Raji (cell line): ENCODE data around the gene C1orf232.

Experiments
- POLR2A ChIP-seq: IDR thresholded peaks from 2 replicates; pipeline ENCODE4 v1.6.1; 2011; ENCODE audit warnings: low read depth, low read length, control low read depth; ENCODE audit not compliant: insufficient read depth

C1orf232 gene

DNA sequence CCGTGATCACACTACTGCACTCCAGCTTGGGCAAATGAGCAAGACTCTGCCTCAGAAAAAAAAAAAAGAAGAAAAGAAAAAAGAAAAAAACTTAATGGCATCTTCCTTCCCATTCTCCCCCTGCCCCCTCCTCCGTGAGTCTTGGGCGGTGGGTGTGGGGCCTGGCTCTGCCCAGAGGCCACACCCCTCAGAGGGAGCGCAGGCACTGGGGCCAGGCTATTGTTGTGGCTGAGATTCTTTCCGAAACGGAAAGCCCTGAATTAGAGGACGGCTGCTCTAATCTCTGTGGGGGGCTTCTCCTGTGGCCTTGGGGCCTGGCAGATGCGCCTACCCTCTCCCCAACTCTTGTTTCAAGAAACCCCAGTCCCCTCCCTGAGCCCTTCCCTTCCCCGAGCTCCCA, 14.0 kb downstream of the C1orf232 start:
- no peak for TF ChIP-seq POLR2A

DNA sequence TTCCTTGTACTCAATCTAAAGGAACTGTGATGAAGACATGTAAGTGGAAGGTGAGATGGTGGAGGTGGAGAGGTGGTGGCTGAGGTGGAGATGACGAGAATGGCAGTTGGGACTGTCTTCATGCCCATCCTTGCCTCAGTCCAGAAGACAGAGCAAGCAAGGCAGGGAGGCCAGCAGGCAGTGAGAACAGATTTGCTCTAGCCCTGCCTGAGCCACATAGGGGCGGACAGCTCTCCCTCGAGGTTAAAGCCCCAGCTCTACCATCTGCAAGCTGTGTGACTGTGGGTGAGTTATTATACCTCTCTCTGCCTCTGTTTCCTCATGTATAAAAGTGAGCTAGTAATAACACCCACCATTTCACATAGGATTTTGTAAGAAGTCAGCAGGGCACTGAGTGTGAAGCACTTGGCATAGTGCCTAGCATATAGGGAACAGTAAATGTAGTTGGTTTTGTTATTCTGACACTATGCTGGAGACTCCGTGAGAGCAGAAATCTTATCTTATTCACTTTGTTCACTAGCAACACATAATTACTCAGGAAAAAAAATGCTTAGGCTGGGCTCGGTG, 14.7 kb downstream of the C1orf232 start:
- no peak for TF ChIP-seq POLR2A

DNA sequence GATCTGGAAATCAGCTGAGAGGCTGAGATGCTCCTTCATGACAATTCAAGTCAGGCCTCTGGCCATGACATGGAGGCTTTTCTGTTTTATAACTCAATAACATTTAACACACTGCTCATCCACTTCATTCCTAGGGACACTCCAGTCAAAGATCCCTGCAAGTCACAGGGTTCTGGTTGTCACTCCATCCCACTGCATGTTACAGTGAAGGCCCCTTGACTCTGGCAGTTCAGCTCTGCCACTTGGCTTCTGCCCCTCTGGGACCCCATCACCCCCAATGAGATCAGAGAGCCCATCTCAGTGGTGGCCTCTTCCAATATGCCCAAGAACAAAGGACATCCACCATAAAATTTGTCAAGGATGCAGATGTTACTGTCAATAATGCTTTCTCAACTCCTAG, 19.9 kb downstream of the C1orf232 start:
- TF ChIP-seq POLR2A = no peak

DNA sequence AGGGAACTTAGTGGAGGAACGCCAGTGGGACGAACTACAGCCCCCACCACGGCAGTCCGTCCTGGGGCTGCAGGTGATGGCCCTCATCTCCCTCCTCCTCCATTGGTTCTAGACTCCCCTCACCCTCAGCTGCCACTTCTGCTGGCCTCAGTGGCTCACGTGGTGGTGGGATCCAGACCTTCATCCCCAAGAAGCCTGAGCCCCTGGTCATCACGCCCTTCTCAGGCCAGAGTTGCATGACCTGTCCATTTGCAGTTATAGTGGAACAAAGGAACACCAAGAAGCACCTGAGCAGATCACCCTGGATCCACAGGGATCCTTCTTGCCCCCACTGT, 22.8 kb downstream of the C1orf232 start:
- TF ChIP-seq POLR2A = no peak

DNA sequence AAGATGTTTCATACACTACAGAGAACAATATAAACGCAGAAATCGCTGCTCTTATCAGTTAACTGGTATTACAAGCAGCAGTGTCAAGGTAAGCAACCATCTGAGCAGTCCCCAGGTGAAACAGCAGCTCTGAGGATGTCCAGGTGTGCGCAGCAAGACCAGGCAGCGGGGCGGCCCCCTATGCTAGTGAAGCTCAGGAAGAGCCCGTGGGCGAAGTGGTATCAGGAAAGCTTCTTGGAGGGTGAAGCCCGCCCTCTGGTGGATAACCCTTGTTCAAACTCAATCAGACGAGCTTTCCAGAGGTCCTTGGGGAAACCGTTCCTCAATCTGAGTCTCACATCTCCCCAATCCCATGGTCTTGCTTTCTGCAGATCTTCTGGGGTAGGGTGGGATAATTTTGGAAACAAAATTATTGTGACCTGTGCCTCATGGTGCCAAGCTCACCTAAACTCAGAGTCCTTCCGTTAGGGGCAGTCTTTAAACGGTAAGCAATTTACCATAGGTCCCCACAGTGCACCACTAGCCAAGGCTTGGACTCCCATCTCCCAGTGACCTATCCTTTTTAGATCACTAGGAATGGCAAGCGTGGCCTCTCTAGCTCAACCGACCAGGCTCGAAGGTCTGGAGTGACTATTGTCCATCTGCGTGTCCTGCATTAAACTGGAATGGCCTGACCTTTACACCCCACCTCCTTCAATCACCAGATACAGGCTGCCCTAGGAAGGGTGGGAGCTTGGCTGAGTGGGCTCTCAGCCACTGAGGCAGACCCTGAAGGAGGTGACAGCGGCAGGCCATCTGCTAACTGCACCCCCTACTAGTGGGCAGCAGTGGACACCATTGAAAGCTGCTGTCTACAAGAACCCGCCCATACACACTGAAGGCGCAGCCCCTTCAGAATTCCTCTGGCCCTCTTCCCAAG, 23.5 kb downstream of the C1orf232 start:
- no peak for TF ChIP-seq POLR2A

DNA sequence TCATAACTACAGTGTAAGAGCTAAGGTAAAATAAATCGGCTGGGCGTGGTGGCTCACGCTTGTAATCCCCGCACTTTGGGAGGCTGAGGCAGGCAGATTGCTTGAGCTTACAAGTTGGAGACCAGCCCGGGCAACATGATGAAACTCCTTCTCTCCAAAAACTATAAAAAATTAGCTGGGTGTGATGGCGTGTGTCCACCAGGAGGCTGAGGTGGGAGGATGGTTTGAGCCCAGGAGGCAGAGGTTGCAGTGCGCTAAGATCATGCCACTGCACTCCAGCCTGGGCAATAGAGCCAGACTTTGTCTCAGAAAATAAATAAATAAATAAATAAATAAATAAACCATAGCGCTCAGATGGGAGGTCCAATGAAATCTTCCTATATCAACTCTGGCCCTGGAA, 26.6 kb downstream of the C1orf232 start:
- TF ChIP-seq POLR2A = no peak

DNA sequence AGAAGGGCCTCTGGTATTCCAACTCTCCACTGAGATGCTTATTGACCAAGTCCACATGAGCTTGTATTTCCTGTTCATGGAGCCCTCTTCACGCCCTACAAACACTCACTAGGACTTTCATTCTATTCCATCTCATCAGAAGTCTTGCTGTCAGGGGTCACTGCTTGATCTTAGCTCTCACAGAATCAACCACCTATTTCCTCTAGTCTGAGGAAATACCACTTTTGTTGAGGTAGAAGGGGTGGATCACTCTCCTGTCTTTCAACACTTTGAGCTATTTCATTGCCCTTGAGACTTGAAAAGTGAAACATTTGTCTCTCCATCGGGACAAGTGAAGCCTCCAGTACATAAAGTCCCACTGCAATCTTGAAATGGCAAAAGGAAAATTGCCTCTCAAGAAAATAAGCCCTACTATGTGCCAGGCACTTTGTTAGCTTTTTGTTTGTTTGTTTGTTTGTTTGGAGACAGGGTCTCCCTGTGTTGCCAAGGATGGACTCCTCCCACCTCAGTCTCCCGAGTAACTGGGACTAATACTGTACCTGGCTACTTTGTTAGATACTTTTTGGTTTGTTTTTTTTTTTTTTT, 29.7 kb downstream of the C1orf232 start:
- TF ChIP-seq POLR2A = no peak

DNA sequence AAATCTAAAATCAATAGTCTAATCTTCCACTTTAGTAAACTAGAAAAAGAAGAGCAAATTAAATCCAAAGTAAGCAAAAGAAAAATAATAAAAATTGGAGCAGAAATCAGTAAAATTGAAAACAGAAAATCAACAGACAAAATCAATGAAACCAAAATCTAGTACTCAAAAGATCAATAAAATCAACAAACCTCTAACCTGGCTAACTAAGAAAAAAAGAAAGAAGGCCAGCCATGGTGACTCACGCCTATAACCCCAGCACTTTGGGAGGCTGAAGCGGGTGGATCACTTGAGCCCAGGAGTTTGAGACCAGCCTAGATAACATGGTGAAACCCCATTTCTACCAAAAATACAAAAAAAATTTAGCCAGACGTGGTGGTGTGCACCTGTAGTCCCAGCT, 34.3 kb downstream of the C1orf232 start:
- no peak for TF ChIP-seq POLR2A

DNA sequence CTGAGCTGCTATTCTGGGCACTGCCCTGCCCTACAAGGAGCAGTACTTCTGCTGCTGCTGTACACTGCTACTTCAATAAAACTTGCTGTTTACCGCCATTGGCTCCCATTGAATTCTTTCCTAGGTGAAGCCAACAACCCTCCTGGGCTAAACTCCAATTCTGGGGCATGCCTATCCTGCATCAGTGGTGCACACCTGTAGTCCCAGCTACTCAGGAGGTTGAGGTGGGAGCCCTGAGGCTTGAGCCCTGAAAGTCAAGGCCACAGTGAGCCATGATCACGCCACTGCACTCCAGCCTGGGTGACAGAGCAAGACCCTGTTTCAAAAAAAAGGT, 36.0 kb downstream of the C1orf232 start:
- TF ChIP-seq POLR2A = no peak

DNA sequence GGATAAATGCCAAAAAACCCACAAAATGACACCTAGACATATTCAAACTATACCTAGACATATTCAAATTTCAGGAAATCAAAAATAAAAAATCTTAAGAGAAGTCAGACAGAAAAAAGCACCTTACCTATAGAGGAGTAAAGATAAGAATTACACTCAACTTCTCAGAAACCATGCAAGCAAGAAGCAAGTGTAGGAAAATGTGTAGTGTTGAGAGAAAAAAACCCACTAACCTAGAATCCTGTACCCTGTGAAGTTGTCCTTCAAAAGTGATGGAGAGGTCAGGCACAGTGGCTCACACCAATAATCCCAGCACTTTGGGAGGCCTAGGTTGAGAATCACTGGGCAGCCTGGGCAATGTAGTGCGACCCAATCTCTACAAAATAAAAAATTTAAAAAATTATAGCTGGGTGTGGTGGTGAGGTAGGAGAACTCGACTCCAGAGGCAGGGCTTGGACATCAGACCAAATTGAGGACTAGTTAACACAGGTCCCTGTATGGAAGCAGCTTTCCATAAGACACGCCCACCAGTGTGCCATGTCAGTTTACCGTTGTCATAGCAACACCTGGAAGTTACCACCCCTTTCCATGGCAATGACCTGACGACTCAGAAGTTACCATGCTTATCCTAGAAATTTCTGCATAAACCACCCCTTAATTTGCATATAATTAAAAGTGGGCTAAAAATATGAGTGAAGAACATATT, 36.5 kb downstream of the C1orf232 start:
- TF ChIP-seq POLR2A = no peak

DNA sequence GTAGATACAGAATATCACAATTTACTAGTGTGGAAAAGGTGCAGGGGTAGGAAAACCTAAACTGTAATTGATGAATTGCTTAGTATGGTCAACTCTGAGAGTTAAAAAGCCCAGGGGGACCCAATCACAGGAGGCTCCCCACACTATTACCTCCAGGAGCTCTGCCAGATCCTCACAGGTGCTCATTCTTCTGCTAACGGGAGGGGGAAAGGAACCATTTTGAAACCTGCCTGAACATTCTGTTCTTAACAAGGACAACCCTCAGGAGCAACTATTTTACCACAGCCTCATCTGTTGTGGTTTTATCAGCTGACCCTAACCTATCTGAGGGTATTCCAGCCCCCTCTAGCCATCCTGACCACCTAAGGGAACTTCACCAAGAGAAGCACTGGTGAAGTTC, 38.1 kb downstream of the C1orf232 start:
- TF ChIP-seq POLR2A = no peak

DNA sequence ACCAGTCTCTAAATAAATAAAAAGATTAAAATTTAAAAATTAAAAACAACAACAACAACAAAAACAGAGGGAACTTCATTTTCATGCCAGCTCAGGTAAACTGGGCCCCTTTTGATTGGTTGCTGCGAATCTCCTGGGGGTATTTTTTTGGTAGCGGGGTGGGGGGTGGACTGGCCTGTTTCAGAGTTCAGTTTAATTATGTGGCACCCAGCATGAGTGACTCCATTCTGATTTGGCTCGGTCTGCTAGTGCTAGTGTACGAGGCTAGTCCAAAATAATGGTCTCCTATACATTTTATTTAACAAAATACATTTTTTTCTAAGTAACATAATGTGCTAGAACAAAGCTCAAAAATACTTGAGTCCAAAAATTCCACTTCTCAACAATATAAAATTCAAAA, 39.0 kb downstream of the C1orf232 start:
- no peak for TF ChIP-seq POLR2A

DNA sequence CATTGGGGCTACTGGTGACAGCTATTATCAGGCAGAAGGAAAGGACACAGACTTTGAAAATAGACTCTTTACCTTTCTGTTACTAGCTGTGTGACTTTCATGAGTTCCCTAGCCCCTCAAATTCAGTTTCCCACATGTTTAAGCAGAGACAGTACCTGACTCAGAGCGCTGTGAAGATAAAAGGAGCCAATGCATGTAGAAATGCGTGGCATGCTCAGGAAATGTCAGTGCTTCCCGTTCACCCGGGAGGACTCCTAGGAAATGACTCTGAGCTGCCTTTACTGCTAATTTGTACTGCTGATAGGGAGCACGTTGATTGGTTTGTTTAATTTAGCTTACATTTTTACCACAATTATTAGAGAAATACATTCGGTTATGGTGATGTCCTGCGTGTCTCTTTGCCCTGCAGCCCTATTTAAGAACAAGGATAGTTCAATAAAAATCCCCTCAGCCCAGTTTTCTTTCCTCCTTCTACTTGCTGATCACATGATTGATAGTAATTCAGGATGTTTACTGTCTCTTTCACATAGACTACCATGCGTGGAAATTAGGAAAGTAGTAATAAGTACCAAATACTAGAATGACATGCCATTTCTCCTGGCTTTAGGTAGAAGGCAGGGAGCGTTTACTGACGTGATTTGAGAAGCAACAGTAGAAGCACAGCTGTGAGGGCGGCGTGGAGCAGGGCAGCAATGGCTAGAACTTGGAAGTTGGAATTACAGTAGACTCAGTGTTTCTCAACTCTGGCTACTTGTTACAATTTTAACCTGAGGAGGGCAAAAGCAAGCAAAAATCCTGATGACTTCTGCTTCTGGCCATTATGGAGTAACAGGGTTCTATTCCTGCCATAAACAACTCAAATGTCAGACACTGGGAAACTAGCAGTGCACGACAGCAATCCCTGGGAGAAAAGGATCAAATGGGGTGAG, 41.3 kb downstream of the C1orf232 start:
- no peak for TF ChIP-seq POLR2A

DNA sequence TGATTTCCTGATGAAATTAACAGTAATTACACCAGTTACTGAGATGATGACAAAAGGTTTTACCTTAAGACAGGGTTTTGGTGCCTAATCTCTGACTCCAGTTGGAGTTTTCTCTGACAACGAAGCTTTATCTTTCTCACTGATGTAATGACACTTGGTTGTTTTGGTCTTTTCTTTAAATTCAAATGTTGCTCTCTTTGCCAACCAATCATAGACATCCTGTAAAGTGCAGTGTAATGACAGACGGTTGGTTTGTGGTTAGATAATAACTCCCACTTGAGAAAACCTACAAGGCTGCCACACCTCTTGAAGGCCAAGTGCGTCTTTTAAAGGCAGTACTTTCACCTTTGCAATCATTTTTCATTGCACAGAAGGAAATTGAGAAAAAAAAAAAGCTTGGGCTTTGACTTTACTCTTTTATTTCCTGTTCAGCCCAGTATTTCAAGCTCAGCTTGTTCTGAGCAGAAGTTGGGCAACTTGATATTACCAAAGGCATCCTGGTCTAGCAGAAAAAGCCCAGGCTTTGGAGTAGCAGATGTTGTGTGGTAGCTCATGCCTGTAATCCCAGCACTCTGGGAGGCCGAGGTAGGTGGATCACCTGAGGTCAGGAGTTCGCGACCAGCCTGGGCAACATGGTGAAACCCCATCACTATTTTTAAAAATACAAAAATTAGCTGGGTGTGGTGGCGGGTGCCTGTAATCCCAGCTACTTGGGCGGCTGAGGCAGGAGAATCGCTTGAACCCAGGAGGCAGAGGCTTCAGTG, 42.3 kb downstream of the C1orf232 start:
- TF ChIP-seq POLR2A = no peak
